GM21723 (cell line): Measurements from ENCODE around the gene SLC2A9.

Experiments
- ATAC-seq: cut with Tn5 transposase; IDR thresholded peaks from one replicate; pipeline ENCODE4 v1.9.1; 2021; ENCODE audit warnings: mild to moderate bottlenecking, moderate library complexity; ENCODE audit not compliant: unreplicated experiment

The SLC2A9 gene

DNA sequence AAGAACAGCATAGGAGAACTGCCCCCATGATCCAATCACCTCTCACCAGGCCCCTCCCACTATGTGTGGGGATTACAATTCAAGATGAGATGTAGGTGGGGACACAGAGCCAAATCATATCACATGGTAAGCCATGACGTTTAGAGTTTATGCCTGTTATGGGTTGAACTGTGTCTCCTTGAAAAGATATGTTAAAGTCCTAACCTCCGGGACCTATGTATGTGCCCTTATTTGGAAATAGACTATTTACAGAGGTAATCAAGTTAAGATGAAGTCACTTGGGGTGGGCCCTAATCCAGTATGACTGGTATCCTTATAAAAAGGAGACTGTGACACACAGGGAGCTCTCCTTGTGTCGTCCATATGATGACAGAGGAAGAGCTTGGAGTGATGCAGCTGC lies 25.2 kb upstream of the SLC2A9 start:
- ATAC-seq: no peak

- no peak for ATAC-seq
Observed at GRCh38 chr4:10045481-10045880, 24.2 kb upstream of the SLC2A9 start.

GRCh38 chr4:10041036-10041435 lies 19.7 kb upstream of the SLC2A9 start:
- no peak for ATAC-seq

DNA sequence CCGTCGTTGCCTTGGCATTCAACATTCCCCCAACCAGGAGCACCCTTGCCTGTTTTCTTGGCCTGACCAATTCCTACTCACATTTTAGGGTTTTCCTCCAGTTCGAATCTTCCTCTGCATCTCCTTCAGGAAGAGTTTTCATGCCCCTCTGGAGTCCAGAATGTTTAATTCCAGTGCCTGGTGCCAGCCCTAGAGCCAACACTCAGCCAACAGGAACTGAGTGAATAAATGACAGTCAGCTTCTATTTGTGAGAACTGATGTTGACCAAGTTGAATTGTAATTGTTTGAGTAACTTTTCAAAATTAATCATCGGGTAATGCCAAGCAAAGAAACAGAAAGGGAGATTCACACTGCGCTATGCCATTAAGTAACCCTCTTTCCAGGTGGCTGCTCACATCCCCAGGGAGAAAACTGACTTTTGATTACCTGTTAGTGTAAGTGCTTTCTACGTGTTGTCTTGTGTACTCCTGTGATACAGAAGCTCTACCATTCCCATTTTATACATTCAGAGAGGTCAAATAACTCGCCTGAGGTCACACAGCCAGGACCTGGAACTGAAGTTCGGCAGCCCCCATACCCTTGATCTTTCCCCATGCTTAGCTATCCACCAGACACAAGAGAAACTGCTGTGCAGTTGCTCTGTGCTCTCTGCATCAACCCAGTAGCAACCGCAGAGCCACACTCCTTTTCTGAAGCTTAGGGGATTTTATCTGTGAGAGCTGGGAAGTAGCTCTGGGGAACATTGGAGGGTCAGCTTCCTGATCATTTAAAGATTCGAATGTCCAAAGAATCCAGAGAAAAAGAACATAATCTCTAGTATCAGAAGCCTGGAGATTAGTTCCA lies 19.0 kb upstream of the SLC2A9 start:
- no peak for ATAC-seq

DNA sequence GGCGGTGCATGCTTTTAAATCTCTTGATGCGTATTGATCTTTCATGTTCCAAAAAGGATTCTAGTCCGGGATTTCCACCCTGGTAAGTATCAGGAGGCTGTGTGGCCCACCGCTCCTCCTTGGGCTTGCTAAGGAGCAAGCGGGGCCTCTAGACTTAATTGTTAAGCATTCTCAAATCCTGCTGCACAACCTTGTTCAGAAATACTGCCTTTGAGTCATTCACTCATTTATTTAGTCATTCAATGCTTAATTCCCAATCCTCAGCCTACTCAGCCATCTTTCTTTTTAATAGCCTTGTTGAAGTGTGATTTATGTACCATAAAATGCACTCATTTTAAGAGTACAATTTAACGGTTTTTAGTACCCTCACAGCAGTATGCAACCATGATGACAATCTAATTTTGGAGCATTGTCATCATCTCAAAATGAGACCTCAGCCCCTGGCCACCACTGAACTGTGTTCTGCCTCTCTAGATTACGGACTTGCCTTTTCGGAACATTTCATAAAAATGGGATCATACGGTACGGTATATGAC lies 15.6 kb upstream of the SLC2A9 start:
- ATAC-seq: no peak

DNA sequence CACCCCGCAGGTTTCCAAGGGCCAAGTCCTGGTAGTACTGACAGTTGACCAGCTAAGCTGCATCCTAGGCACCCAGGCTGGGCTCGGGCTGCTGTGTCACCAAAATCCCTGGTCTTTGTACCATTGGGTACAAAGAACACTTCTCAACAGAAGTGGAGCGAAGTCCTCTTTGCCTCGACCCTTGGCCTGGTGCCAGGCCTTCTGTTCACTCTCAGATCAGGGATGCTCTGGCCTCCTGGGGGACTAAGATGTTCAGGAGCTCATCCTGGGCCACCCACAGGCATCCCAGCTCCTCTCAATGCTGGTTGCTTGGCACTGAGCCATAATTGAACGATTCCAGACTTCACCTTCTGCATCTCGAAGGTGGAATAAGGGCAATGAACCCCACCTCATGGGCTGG lies 13.8 kb upstream of the SLC2A9 start:
- no peak for ATAC-seq

- no peak for ATAC-seq
Observed at GRCh38 chr4:10034612-10035104, 13.4 kb upstream of the SLC2A9 start.

GRCh38 chr4:10034136-10034535 lies 12.8 kb upstream of the SLC2A9 start:
- ATAC-seq: no peak

GRCh38 chr4:10033191-10033881 lies 12.0 kb upstream of the SLC2A9 start:
- ATAC-seq: peak; percentile 72

DNA sequence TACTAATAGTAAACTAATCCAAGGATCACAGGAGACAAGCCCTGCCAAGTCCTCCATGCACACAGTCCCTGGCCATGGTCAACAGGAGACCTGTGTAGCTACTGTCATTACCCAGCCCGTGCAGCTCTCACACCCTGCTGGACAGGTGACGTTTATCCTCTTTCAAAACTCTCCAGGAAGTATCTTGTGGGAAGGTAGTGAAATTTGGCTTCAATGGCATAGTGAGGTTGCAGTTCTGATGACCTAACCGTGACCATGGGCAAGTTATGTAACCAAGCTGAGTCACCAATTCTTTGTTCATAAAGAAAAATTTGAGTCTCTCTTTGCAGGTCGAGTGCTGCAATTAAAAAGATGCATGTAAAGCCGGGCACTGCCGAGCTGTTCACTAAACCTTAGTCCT lies 11.3 kb upstream of the SLC2A9 start:
- no peak for ATAC-seq

GRCh38 chr4:10031668-10032590 lies 10.6 kb upstream of the SLC2A9 start:
- no peak for ATAC-seq

DNA sequence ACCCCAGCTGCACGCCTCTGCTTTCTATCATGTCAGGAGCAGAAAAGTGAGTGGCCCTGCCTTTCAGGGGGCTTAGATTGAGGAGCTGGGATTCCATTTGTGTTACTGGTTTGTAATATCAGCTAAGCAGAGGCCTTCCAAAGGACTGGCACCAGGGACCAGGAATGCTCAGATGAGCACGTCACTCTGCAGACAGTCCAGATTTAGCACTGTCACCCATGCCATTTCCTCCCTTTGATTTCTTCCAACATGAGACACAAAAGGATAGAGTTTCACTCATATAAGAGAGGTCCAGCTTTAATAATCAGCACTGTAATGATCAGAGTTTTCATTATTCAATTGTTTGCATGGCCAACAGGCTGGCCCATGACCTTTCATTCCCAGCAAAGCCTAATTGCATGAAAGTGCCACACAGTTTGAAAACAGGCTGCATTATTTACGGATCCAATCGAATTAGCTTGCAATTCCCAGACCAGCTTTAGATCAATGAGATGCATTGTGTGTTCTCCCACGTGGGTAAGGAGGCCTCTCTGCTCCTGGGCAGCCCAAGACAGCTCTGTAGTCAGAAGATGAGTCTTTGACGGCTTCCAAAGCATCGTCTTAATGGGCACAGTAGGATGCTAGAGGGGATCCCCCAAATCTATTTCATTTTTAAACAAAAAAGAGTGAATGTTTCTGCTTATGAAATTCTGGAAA lies 9.8 kb upstream of the SLC2A9 start:
- no peak for ATAC-seq

- no peak for ATAC-seq
Observed at GRCh38 chr4:10029403-10029802, 8.1 kb upstream of the SLC2A9 start.

DNA sequence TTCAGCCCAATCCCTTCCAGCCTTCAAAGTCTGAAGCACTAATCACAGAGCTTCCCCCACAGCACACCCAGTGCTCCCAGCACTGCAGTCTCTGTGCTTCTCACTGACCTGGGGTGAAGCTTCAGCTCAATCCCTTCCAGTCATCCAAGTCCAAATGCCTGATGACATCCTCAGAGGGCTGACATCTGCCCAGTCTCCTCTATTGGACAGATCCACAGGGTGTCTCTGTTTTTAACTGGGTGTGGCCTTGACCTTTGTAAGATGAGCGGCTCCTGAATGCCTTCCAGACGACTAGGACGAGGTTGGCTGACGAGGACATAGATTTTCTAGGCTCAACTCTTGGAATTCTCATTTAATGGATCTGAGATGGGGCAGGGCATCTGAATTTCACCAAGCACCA lies 7.6 kb upstream of the SLC2A9 start:
- ATAC-seq: no peak

GRCh38 chr4:10026485-10026884 lies 5.2 kb upstream of the SLC2A9 start:
- ATAC-seq: no peak

DNA sequence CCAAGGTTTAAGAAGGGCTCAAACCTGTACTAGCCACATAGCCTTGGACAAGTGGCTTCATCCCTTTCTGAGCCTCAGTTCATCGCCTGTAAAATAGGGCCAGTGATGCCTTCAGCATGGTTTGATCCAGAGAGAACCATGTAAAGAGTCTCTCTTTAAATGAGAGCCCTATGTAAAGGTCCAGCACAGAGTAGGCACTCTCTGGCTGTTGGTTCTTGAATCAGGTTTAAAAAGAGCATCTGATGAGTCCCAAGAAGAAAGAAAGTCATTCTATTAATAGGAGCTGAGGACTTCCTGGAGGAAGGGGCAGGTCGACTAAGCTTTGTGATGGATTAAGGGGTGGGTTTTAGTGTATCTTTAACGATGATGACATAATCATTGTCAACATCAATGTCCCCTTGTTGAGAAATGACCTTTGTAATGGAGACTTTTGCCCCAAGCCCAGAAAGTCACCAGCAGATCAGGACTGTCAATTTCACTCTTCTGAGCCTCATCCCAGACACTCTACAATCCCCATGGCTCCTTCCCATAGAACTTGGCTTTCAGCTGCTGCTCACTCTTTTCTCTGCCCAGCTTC lies 4.0 kb upstream of the SLC2A9 start:
- no peak for ATAC-seq

- no peak for ATAC-seq
Observed at GRCh38 chr4:10024303-10024702, 3.0 kb upstream of the SLC2A9 start.

DNA sequence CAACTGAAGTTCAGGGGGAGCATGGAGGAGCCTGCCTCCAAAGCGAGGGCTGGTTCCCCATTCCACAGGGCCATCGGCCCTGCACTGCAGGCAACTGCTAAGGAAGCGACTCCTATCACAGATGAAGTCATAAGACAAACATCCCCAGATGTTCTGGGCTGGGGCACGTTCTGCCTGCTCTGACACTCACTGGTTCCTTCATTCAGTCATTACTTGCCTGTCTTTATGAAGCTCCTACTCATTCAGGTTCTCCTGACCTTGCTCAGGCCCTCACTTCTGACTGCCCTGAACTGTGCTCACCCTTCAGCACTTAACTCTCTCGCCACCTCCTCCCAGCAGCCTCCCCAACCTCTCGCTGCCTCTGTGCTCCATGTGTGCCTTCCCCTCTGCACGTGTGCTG lies 2.5 kb upstream of the SLC2A9 start:
- no peak for ATAC-seq

GRCh38 chr4:10023050-10023419 lies 1.7 kb upstream of the SLC2A9 start:
- ATAC-seq: no peak
